ENCODE results near the gene TSSC4.

The TSSC4 gene

DNA sequence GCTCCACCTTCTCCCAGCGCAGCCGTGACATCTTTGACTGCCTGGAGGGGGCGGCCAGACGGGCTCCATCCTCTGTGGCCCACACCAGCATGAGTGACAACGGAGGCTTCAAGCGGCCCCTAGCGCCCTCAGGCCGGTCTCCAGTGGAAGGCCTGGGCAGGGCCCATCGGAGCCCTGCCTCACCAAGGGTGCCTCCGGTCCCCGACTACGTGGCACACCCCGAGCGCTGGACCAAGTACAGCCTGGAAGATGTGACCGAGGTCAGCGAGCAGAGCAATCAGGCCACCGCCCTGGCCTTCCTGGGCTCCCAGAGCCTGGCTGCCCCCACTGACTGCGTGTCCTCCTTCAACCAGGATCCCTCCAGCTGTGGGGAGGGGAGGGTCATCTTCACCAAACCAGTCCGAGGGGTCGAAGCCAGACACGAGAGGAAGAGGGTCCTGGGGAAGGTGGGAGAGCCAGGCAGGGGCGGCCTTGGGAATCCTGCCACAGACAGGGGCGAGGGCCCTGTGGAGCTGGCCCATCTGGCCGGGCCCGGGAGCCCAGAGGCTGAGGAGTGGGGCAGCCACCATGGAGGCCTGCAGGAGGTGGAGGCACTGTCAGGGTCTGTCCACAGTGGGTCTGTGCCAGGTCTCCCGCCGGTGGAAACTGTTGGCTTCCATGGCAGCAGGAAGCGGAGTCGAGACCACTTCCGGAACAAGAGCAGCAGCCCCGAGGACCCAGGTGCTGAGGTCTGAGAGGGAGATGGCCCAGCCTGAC is 2.5 kb downstream of the TSSC4 start:
- no peak overlapping the region for H3K4me3 ChIP-seq (ENCODE audit: low read length)
- no peak for DNase-seq (ENCODE audit: low read depth)
- TF ChIP-seq, protein P1, sequence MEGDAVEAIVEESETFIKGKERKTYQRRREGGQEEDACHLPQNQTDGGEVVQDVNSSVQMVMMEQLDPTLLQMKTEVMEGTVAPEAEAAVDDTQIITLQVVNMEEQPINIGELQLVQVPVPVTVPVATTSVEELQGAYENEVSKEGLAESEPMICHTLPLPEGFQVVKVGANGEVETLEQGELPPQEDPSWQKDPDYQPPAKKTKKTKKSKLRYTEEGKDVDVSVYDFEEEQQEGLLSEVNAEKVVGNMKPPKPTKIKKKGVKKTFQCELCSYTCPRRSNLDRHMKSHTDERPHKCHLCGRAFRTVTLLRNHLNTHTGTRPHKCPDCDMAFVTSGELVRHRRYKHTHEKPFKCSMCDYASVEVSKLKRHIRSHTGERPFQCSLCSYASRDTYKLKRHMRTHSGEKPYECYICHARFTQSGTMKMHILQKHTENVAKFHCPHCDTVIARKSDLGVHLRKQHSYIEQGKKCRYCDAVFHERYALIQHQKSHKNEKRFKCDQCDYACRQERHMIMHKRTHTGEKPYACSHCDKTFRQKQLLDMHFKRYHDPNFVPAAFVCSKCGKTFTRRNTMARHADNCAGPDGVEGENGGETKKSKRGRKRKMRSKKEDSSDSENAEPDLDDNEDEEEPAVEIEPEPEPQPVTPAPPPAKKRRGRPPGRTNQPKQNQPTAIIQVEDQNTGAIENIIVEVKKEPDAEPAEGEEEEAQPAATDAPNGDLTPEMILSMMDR (conservative IDR thresholded peaks at IDR 0.05; ENCODE audit: low read depth, low read length): no peak

DNA sequence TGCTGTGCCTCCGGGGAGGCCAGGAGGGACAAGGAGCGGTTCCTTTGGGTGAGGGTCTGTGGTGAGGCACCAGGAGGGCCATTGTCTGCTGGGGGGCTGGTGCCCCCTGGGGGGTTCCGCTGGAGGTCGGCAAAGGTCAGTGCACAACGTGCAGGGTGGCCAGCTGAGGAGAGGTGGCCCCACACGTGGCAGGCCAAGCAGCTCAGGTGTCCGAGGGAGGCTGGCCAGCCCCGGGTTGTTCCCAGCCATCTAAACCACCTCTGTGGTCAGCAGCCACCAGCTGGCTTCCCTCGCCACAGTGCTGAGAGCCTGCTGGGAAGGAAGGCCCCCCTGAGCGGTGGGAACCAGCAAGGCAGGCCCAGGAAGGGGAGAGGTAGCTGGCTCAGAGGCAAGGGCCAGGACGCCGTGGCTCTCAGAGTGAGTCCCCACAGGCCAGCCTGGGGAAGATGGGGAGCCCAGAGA is 4.2 kb downstream of the TSSC4 start:
- DNase-seq (ENCODE audit: low read depth): no peak
- TF ChIP-seq, protein P1 (conservative IDR thresholded peaks at IDR 0.05; ENCODE audit: low read depth, low read length): no peak
- H3K4me3 ChIP-seq (ENCODE audit: low read length): no peak overlapping the region

DNA sequence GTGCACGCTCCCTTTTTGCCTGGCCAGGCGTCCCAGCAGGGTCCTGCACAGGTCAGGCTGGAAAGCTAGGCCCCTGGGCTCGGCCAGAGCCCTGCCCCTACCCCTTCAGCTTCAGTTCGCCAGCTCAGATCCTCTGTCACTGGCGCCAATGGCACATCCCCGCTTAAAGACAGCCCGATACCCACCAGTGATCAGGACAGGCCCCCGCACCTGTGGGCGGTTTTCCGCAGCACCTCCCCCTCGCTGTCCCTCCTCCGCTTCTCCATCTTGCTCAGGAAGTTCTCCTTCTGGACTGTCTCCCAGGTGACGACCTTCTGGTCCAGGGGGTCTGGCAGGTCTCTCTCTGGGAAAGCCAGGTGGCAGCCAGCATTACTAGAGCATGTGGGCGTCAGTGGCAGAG is 5.9 kb downstream of the TSSC4 start:
- no peak for DNase-seq (ENCODE audit: low read depth)
- TF ChIP-seq, protein P1 (conservative IDR thresholded peaks at IDR 0.05; ENCODE audit: low read depth, low read length): no peak
- H3K4me3 ChIP-seq (ENCODE audit: low read length): no peak overlapping the region

DNA sequence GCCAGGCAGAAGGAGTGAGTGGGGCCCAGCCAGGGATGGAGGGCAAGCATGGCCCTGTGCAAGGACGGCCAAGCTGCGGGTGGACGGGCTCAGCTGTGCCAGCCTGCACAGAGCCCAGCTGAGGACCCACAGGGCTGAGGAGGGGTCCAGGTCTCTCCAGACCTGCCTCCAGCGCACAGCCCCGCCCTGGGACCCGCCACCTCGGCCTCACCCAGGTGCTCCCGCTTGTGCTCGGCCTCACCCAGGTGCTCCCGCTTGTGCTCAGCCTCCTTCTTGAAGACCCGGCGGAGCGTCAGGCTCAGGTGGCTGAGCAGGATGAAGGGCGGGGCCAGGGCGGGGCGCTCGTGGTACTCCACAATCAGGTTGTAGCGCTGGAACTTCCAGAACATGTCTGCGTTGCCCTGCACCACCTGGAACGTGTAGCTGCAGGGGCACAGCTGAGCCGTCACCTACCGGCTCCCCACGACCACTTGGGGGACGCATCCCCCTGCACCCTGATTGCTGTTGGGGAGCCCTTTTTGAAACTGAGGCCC is 6.4 kb downstream of the TSSC4 start:
- TF ChIP-seq, protein P1 (conservative IDR thresholded peaks at IDR 0.05; ENCODE audit: low read depth, low read length): no peak
- H3K4me3 ChIP-seq (ENCODE audit: low read length): no peak overlapping the region
- DNase-seq (ENCODE audit: low read depth): no peak

DNA sequence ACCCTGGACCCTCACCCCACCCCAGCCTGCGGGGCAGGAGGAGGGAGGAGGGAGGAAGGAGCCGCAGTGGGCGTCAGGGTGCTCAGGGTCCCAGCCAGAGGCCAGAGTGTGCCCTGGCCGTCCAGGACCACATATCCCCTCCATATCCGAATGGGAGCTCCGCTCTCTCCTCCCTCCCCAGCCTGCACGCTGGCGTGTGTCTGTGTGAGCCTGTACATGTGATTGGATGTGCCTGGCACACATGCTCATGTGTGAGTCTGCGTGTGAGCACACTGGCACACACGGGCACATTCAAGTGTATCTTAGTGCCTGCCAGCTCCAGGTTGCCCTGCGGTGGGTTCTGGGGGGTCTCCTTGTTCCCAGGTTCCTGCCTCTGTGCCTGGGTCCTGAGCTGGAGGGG is 8.1 kb downstream of the TSSC4 start:
- TF ChIP-seq, protein P1 (conservative IDR thresholded peaks at IDR 0.05; ENCODE audit: low read depth, low read length): no peak
- H3K4me3 ChIP-seq (ENCODE audit: low read length): no peak overlapping the region
- DNase-seq (ENCODE audit: low read depth): no peak

DNA sequence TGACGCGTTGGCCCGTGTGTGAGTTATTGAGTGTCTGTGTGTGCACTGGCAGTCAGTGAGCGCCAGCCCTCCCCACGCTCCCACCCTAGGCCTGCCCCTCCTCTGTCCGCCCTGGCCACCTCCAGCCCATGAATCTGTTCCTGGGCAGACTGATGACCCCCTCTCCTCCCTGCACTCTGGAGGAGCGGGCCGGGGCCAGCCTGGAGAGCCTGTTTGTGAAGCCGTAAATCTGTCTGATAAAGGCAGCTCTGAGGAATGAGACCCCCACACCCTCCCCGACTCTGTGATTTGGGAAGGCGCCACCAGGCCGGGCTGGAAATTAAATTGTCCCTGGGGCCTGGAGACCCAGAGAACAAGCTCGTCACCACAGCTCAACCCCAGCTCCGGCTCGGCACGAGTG is 8.6 kb downstream of the TSSC4 start:
- TF ChIP-seq, protein P1 (conservative IDR thresholded peaks at IDR 0.05; ENCODE audit: low read depth, low read length): no peak
- H3K4me3 ChIP-seq (ENCODE audit: low read length): no peak overlapping the region
- no peak for DNase-seq (ENCODE audit: low read depth)

Measured in retinal pigment epithelial cell (primary cell).